Measurements from ENCODE around the gene ATAD3C.
"Not testable (repeated sequence)": the region's sequence is repeated elsewhere in the genome, so short reads cannot be mapped to it uniquely, and the experiment has no call there.

- TF ChIP-seq CTCF (conservative IDR thresholded peaks at IDR 0.05; ENCODE audit: low read depth, low read length); SMC3 (IDR thresholded peaks at IDR 0.05; ENCODE audit: low read depth, low read length); RFX5 (IDR thresholded peaks at IDR 0.05; ENCODE audit: low read depth, low read length); NFE2L2 (IDR thresholded peaks at IDR 0.05; ENCODE audit: low read depth, low read length); POLR2A (IDR thresholded peaks at IDR 0.05; ENCODE audit: low read depth, low read length); MXI1 (IDR thresholded peaks at IDR 0.05; ENCODE audit: borderline replicate concordance, low read depth, low read length): not testable (repeated sequence)
Measured at GRCh38 chr1:1518621-1519007, 69.1 kb downstream of the ATAD3C start.
